ENCODE measurements around the gene PHF10. TPM values are rescaled to one million over a fixed set of nuclear protein-coding genes. Genes with fewer than 3 reads are reported as not detected.

PHF10 gene
- total RNA-seq, 4 donors from 2014 or later: 48.6 to 89.5 (median 53.0) TPM

DNA sequence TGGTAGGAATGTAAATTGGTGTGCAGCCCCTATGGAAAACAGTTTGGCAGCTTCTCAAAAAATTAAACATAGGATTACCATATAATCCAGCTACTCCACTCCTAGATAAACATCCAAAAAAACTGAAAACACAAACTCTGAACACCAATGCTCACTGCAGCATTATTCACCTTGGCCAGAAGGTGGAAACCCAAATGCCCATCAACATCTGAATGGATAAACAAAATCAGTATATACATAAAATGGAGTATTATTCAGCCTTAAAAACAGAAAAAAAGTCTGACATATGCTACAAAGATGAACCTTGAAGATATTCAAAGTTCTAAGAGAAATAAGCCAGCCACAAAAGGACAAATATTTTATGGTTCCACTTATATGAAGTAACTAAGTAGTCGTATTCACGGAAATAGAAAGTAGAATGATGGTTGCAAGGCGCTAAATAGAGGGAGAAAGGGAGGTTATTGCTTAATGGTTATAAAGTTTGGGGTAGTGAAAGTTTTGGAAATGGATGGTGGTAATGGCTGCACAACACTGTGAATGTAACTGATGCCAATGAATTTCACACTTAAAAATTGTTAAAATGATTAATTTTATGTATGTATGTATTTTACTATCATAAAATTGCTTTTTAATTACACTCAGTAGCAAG is 4.0 kb downstream of the PHF10 start:
- no peak for TF ChIP-seq CTCF (IDR thresholded peaks at IDR 0.05; ENCODE audit: low read depth)

- no peak for TF ChIP-seq CTCF (IDR thresholded peaks at IDR 0.05; ENCODE audit: low read depth)
Measured at GRCh38 chr6:169719117-169719516, 5.2 kb downstream of the PHF10 start.

GRCh38 chr6:169714595-169714994 is 9.7 kb downstream of the PHF10 start:
- TF ChIP-seq CTCF (IDR thresholded peaks at IDR 0.05; ENCODE audit: low read depth): no peak

DNA sequence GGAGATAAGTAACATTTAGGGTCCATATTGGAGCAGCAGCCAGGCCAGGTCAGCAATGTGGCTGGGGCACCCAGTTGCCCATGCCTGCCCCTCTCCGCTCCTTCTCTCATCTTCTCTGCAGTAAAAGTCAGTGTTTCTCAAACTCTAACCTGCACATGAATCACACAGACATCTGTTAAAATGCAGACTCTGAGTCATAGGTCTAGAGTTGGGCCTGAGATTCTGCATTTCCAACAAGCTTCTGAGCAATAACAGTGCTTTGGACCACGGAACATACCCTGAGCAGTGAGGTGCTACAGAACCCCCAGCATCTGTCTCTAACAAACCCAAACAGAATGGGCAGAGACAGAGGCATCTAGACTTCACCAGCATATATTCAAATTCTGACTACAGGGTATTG is 10.1 kb downstream of the PHF10 start:
- TF ChIP-seq CTCF (IDR thresholded peaks at IDR 0.05; ENCODE audit: low read depth): no peak

DNA sequence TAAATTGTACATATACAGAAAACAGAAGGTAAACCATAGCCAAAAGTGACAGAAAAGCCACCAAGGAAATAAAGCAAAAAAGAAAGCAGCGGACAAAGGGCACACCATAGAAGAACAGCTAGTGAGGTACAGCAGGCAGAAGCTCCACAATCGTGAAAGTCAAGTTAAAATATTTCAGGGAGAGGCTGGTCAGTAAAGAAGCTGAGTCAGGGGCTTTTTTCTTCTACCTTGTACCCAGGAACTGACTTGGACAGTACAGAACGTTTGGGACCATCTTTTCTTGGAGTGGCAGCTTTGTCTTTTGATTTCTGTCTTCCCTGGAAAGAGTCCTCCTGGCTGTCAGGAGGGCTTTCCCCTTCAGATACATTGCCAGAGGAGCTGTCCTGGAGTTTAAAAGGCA is 14.3 kb downstream of the PHF10 start:
- no peak for TF ChIP-seq CTCF (IDR thresholded peaks at IDR 0.05; ENCODE audit: low read depth)

DNA sequence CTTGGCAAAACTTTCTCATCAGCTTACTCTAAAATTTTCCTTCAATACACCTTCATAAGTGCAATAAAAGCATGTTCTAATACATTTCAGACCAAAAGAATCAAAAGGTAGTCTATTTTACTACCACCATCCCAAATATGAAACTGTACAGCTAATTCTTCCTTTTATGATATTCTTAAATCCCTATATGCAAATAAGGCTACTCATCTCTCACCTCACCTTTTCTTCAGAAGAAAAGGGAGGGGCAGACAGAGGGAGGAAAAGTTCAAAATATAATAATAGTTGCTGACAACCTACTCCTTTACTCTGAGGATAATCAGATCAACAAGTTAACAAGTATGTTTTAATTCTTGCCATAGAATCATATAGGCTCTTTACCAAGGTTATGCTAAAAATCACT is 15.0 kb downstream of the PHF10 start:
- TF ChIP-seq CTCF (IDR thresholded peaks at IDR 0.05; ENCODE audit: low read depth): no peak

- TF ChIP-seq CTCF (IDR thresholded peaks at IDR 0.05; ENCODE audit: low read depth): no peak
Measured at GRCh38 chr6:169707772-169708171, 16.5 kb downstream of the PHF10 start.
